NCI-H460 (cell line): ENCODE data around the gene UFD1. TPM values are rescaled to one million over a fixed set of nuclear protein-coding genes. Genes with fewer than 3 reads are reported as not detected.
"Not testable (repeated sequence)": the region's sequence is repeated elsewhere in the genome, so short reads cannot be mapped to it uniquely, and the experiment has no call there.

Experiments
- DNase-seq: peaks from one replicate; pipeline ENCODE4 v3.0.0-alpha.2; 2016; ENCODE audit warnings: low read depth; ENCODE audit errors: extremely low read depth
- total RNA-seq: library from RNA; depleted of rRNA; stranded (reverse); fragments of >200 nt; shearing (Covaris generic); gene quantifications from 2 replicates; pipeline ENCODE4 v1.2.3, GENCODE V29; 2014

The UFD1 gene
- total RNA-seq, 1 experiment from 2014 or later: 49.7 TPM

DNA sequence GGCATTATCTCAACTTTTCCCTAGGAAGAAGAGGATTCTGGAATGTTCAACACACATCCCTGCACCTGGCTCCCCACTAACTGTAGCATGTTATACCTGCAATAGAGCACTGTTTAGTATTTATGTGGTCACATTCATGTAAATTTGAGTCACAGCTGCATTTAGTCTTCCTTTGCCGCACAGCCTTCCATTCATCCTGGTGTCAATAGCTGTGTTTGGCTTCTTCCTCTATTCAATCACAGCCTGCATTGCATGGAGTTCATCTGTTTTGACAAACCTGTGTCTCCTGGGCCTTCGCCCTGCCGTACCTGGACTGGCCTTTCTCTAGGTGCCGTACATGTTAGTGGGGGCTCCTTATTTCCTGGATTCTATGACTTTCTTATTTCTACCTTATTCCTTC lies 27.4 kb downstream of the UFD1 start:
- no peak for DNase-seq

DNA sequence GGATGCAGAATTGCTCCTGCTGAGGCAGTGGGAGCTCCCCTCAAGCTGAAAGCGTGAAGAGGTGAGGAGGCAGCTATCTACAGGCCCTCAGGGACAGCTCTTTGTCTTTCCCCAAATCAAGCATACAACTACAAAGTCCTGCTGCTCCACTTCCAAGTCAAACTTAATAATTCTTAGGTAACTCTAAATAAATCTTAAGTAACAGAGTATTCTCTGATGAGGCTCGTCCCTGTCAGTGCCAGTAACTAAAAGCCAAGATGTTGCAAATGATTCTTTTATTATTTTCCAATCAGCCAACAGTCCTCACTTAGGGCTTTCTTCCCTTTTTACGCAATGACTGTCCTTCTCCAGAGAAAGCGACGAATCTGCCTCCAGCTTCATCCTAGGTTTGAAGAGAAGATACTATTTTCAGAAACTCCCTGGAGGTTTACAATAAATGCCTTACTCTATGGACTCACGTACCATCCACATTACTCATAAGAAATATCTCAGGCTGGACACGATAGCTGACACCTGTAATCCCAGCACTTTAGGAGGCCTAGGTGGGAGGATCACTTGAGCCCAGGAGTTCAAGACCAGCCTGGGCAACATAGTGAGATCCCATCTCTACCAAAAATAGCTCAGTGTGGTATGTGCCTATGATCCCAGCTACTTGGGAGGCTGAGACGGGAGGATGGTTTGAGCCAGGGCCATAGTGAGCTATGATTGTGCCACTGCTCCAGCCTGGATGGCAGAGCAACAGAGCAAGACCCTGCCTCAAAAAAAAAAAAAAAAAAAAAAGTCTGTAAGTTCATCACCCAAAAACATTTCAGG lies 28.4 kb downstream of the UFD1 start:
- DNase-seq: no peak

- no peak for DNase-seq
Measured at GRCh38 chr22:19449422-19449767, 29.6 kb downstream of the UFD1 start.

DNA sequence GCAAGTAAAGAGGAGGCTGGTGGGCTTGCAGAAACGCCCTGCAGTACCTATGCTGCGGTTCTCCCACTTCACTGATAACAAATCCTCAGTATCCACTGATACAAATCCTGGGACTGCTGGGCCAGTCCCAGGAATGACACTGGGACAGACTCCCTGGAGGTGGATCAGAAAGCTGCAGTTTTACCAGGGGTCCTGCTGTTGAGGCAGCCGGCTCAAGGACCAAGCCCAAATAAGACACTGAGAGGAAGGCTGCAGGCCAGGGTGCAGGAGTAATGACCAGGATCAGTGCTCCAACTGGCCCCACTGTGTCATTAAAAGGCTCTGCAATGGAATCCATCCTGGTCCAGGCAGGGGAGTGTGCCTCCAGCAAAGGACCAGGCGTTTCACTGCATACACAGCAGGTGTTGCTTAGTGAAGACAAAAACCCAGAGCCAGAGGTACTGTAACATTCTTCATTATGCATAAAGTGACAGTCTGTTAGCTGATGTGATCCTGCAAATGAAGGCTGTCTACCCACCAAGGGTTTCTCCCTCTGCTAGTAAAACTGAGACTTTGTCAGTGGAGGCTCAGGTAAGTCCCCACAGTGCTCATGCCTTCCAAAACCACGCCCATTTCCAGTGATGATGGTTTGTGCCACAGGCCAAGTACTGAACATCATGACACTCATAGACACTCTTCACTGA lies 30.1 kb downstream of the UFD1 start:
- no peak for DNase-seq

- peak; percentile 16 for DNase-seq
Measured at GRCh38 chr22:19448076-19448607, 30.9 kb downstream of the UFD1 start.

- peak; percentile 84 for DNase-seq
Measured at GRCh38 chr22:19447330-19448075, 31.5 kb downstream of the UFD1 start, which contains the start of gene C22orf39. TSS of gene C22orf39 (minus strand) at chr22:19447711. CDS start at chr22:19447688, 23 bp downstream.

- DNase-seq: no peak
Measured at GRCh38 chr22:19446603-19447329, 32.2 kb downstream of the UFD1 start.

DNA sequence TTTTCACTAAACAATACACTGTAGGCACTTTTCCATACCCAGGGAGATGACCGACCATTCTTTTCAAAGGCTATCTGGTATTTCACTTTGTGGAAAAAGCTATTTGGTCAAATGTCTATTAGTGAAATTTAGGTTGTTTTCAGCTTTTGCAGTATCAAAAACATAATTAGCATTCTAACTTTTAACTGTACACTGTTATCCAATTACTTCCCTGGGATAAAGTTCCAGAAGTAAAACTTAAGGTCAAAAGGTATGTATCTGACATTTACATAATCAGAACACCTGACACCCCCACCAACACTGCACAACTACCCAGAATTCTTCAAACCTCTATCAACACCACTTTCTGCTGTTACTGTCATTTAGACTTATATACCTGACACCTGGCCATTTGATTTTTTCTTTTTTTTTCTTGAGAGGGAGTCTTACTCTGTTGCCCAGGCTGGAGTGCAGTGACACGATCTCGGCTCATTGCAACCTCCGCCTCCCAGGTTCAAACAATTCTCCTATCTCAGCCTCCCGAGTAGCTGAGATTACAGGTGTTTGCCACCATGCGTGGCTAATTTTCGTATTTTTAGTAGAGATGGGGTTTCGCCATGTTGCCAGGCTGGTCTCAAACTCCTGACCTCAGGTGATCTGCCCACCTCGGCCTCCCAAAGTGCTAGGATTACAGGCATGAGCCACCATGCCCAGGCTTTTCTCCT lies 33.6 kb downstream of the UFD1 start:
- DNase-seq: not testable (repeated sequence)

DNA sequence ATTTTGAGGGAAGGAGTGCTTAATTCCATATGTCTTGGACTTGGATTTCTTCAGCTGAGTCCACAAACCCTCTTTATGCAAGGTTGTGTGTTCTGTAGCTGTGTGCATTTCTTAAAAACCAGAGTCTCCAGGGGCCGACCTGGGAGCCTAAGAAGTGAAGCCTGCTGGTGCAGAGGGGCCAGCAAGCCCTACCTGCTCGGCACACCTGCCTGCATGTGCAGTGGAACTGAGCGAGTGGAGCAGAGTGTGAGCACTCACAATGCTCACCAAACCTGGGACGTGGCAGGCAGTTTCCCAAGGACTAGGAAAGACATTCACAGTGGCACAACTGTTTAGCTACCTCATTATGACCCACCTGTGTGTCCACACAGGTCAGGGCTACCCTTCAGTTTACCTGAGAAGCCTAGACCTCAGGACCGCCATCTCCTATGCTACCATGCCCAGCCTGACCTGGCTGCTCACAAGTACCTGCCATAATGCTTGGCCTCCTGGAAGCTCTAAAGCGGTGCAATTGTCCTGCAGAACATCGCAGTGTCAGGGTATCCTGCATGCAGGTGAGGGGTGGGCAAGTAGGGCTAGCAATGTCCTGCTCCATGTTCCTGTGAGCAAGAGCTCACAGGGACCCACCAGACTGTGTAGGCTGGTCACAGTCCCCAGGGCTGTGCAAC lies 35.3 kb downstream of the UFD1 start:
- DNase-seq: no peak

- no peak for DNase-seq
Measured at GRCh38 chr22:19442166-19442565, 36.8 kb downstream of the UFD1 start.

GRCh38 chr22:19440411-19441195 lies 38.4 kb downstream of the UFD1 start:
- DNase-seq: no peak

GRCh38 chr22:19438298-19438697 lies 40.7 kb downstream of the UFD1 start:
- no peak for DNase-seq

- not testable (repeated sequence) for DNase-seq
Measured at GRCh38 chr22:19436444-19437161, 42.4 kb downstream of the UFD1 start.

- no peak for DNase-seq
Measured at GRCh38 chr22:19434829-19435580, 44.0 kb downstream of the UFD1 start.

DNA sequence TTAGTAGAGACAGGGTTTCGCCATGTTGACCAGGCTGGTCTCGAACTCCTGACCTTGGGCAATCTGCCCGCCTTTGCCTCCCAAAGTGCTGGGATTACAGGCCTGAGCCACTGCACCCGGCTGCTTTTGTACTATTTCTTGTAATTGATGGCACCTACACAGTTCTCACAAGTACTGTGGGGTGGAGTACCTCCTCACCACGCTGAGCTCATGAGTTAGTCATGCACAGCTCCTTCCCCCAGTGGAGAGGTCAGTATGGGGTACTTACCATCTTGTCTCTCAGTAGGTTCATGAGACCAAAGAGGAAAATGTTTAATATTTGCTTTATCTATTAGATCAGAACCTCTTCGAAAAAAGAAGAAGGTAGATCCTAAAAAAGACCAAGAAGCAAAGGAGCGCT lies 44.6 kb downstream of the UFD1 start:
- DNase-seq: no peak

- DNase-seq: peak; percentile 88
Measured at GRCh38 chr22:19432133-19432851, 46.7 kb downstream of the UFD1 start, which contains the start of gene MRPL40. TSS of gene MRPL40 (plus strand) at chr22:19432545. CDS start at chr22:19432555, 10 bp downstream.
